Caco-2 (cell line): ENCODE data around the gene ARHGEF38. TPM values are rescaled to one million over a fixed set of nuclear protein-coding genes. Genes with fewer than 3 reads are reported as not detected.

Source experiments
- BruUV-seq: library from RNA; stranded (reverse); fragments of 400-500 nt; replicated peaks from 2 replicates; lab custom pipeline; 2021; lab: Mats Ljungman, UMichigan
- CTCF ChIA-PET: fragments of 300-600 bp; sonication (Branson Sonifier 250); formaldehyde crosslinking; loops from one replicate; lab custom pipeline; 2022; ENCODE audit warnings: antibody characterized with exemption; lab: Charles Lee
- POLR2A ChIA-PET: fragments of 300-600 bp; sonication (Branson Sonifier 250); formaldehyde crosslinking; loops from one replicate; lab custom pipeline; 2022; ENCODE audit warnings: antibody characterized with exemption; lab: Charles Lee
- DNase-seq, 2 experiments: peaks; one replicate each; pipeline versions ENCODE4 v3.0.0 to v3.0.0-alpha.2; 2020 to 2022
- H3K27me3 ChIP-seq: replicated peaks from 2 replicates; pipeline ENCODE4 v1.6.0; 2011; ENCODE audit warnings: low read length; ENCODE audit not compliant: control insufficient read depth, insufficient read depth
- H3K36me3 ChIP-seq: 2 replicates; pipeline ENCODE4 v1.5.1; 2011; ENCODE audit warnings: low read length; ENCODE audit not compliant: control insufficient read depth, insufficient read depth
- H3K4me1 ChIP-seq: fragments of 250-450 bp; sonication (Bioruptor Pico); 2 replicates; pipeline ENCODE4 v1.5.1; 2020; ENCODE audit warnings: mild to moderate bottlenecking
- H3K4me3 ChIP-seq: 2 replicates; pipeline ENCODE4 v1.5.1; 2011; ENCODE audit warnings: low read depth, mild to moderate bottlenecking, control low read depth, low read length
- H3K9me3 ChIP-seq: fragments of 250-450 bp; sonication (Bioruptor Pico); 2 replicates; pipeline ENCODE4 v1.5.1; 2020; ENCODE audit warnings: mild to moderate bottlenecking, moderate library complexity
- H3K27ac Mint-ChIP-seq: one replicate; pipeline ENCODE4 v1.8.0; 2022; ENCODE audit warnings: mixed read lengths; ENCODE audit not compliant: unreplicated experiment
- H3K27me3 Mint-ChIP-seq: one replicate; pipeline ENCODE4 v1.8.0; 2022; ENCODE audit warnings: mixed read lengths; ENCODE audit not compliant: insufficient read depth, unreplicated experiment
- H3K36me3 Mint-ChIP-seq: one replicate; pipeline ENCODE4 v1.8.0; 2022; ENCODE audit warnings: mild to moderate bottlenecking, mixed read lengths; ENCODE audit not compliant: insufficient read depth, unreplicated experiment
- H3K4me1 Mint-ChIP-seq: one replicate; pipeline ENCODE4 v1.8.0; 2022; ENCODE audit warnings: low read depth, mixed read lengths; ENCODE audit not compliant: unreplicated experiment
- H3K4me3 Mint-ChIP-seq: one replicate; pipeline ENCODE4 v1.8.0; 2022; ENCODE audit warnings: mild to moderate bottlenecking, moderate library complexity, mixed read lengths; ENCODE audit not compliant: unreplicated experiment
- H3K9me3 Mint-ChIP-seq: one replicate; pipeline ENCODE4 v1.8.0; 2022; ENCODE audit warnings: mixed read lengths; ENCODE audit not compliant: unreplicated experiment
- CTCF ChIP-seq, 2 experiments: fragments of 200-600 bp in 1 of 2; IDR thresholded peaks; 1 replicate in 1 of 2; 2 replicates in 1 of 2; pipeline versions ENCODE4 v1.5.1 to v1.8.0; 2011 to 2022; ENCODE audit warnings: antibody characterized with exemption in 1 of 2, control low read depth in 1 of 2, inconsistent platforms in 1 of 2, low read depth in 1 of 2, low read length in 1 of 2, mild to moderate bottlenecking in 1 of 2, moderate library complexity in 1 of 2; ENCODE audit not compliant: insufficient read depth in 1 of 2, severe bottlenecking in 1 of 2, unreplicated experiment in 1 of 2
- intact Hi-C: fragments of 100-400 bp; cut with micrococcal nuclease; formaldehyde crosslinking; loops from one replicate; pipeline ENCODE4 v1.10.0; 2022; ENCODE audit not compliant: unreplicated experiment
- total RNA-seq: library from RNA; stranded (reverse); gene quantifications from 2 replicates; pipeline ENCODE4 v1.2.3, GENCODE V29; 2022

The ARHGEF38 gene
- total RNA-seq, 1 experiment from 2014 or later, result 3.5 TPM

GRCh38 chr4:105619188-105619931, 66.9 kb downstream of the ARHGEF38 start:
- H3K27me3 Mint-ChIP-seq, result no peaks in the 10 kb centered on the region
- no peak overlapping the region for H3K27ac Mint-ChIP-seq
- Histone ChIP-seq H3K36me3 (no peaks in the 10 kb centered on the region), H3K27me3 (no peaks in the 10 kb centered on the region), H3K9me3 (no peaks in the 10 kb centered on the region), H3K4me3 (no peak overlapping the region), H3K4me1 (no peaks in the 10 kb centered on the region)
- no peak for DNase-seq
- ChIA-PET POLR2A (no interaction called here), CTCF (no interaction called here)
- intact Hi-C loops, result no loop called here
- no peaks in the 10 kb centered on the region for H3K4me1 Mint-ChIP-seq
- BruUV-seq, result no TSS peak
- no peak overlapping the region for H3K4me3 Mint-ChIP-seq
- TF ChIP-seq CTCF (IDR thresholded peaks at IDR 0.05; ENCODE audit: insufficient read depth in 1 of 2, low read depth in 1 of 2, low read length in 1 of 2, severe bottlenecking in 1 of 2, unreplicated experiment in 1 of 2), result no peak
- H3K9me3 Mint-ChIP-seq, result no peaks in the 10 kb centered on the region
- H3K36me3 Mint-ChIP-seq, result no peaks in the 10 kb centered on the region

- no peak overlapping the region for H3K4me3 ChIP-seq
- no peak for DNase-seq
- Mint-ChIP-seq H3K27me3 (no peaks in the 10 kb centered on the region), H3K9me3 (no peaks in the 10 kb centered on the region), H3K36me3 (no peaks in the 10 kb centered on the region), H3K4me1 (no peaks in the 10 kb centered on the region), H3K27ac (no peak overlapping the region), H3K4me3 (no peak overlapping the region)
- H3K27me3 ChIP-seq, result no peaks in the 10 kb centered on the region
- no peak for TF ChIP-seq CTCF (IDR thresholded peaks at IDR 0.05; ENCODE audit: insufficient read depth in 1 of 2, low read depth in 1 of 2, low read length in 1 of 2, severe bottlenecking in 1 of 2, unreplicated experiment in 1 of 2)
- H3K4me1 ChIP-seq, result no peaks in the 10 kb centered on the region
- POLR2A ChIA-PET, result no interaction called here
- CTCF ChIA-PET, result no interaction called here
- no peaks in the 10 kb centered on the region for H3K36me3 ChIP-seq
- BruUV-seq, result no TSS peak
- H3K9me3 ChIP-seq, result no peaks in the 10 kb centered on the region
- intact Hi-C loops, result no loop called here
These were observed 68.4 kb downstream of the ARHGEF38 start for GRCh38 chr4:105620640-105621323.

- no peak for DNase-seq
These were observed 69.8 kb downstream of the ARHGEF38 start for GRCh38 chr4:105622269-105622668.

More at GRCh38 chr4:105622269-105622668, 69.8 kb downstream of the ARHGEF38 start:
- no peak for TF ChIP-seq CTCF (IDR thresholded peaks at IDR 0.05; ENCODE audit: insufficient read depth in 1 of 2, low read depth in 1 of 2, low read length in 1 of 2, severe bottlenecking in 1 of 2, unreplicated experiment in 1 of 2)
- no peak overlapping the region for H3K4me3 ChIP-seq
- Mint-ChIP-seq H3K27me3 (no peaks in the 10 kb centered on the region), H3K36me3 (no peaks in the 10 kb centered on the region), H3K4me3 (no peak overlapping the region), H3K27ac (no peak overlapping the region), H3K4me1 (no peaks in the 10 kb centered on the region), H3K9me3 (no peaks in the 10 kb centered on the region)
- no peaks in the 10 kb centered on the region for H3K36me3 ChIP-seq
- CTCF ChIA-PET, result no interaction called here
- H3K27me3 ChIP-seq, result no peaks in the 10 kb centered on the region
- POLR2A ChIA-PET, result no interaction called here
- intact Hi-C loops, result no loop called here
- no peaks in the 10 kb centered on the region for H3K4me1 ChIP-seq
- no TSS peak for BruUV-seq
- no peaks in the 10 kb centered on the region for H3K9me3 ChIP-seq
